ENCODE results near the gene DEFB114. TPM values are rescaled to one million over a fixed set of nuclear protein-coding genes. Genes with fewer than 3 reads are reported as not detected.
"Not testable (repeated sequence)": the region's sequence is repeated elsewhere in the genome, so short reads cannot be mapped to it uniquely, and the experiment has no call there.

Gene DEFB114
- total RNA-seq, 1 experiment from 2014 or later, result not detected

DNA sequence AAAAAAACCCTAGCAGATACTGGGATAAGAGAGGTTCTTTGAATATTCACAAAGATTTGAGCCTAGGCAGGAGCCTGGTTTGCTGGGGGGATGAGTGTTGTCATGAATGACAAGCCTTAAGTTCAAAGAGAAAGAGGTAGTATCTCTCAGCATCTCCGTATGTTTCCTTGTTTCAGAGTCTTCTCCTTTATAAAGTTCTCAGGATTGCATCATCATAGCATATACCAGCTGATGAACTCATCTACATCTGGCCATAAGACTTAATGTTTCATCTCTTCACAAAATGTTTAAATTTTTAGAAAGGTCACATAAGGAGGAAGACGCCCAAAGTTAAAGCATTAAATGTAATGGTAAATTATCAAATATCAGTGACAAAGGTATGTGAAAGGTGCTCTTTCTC, 17.1 kb downstream of the DEFB114 start:
- no peaks in the 10 kb centered on the region for H3K79me1 ChIP-seq (ENCODE audit: insufficient read depth, low read depth, low read length, poor library complexity, severe bottlenecking)
- H2BK15ac ChIP-seq (ENCODE audit: low read depth, low read length), result no peak overlapping the region
- H2AK5ac ChIP-seq (ENCODE audit: insufficient read length, low read length), result no peak overlapping the region
- H2BK5ac ChIP-seq (ENCODE audit: insufficient read length, low read length), result no peak overlapping the region
- H2BK120ac ChIP-seq (ENCODE audit: low read depth, low read length, poor library complexity, severe bottlenecking), result no peak overlapping the region
- H2BK20ac ChIP-seq (ENCODE audit: low read depth, low read length, poor library complexity, severe bottlenecking), result no peak overlapping the region
- H4K8ac ChIP-seq (replicated peaks; ENCODE audit: insufficient read length, low read depth, low read length), result no peak overlapping the region
- TF ChIP-seq, protein P1, sequence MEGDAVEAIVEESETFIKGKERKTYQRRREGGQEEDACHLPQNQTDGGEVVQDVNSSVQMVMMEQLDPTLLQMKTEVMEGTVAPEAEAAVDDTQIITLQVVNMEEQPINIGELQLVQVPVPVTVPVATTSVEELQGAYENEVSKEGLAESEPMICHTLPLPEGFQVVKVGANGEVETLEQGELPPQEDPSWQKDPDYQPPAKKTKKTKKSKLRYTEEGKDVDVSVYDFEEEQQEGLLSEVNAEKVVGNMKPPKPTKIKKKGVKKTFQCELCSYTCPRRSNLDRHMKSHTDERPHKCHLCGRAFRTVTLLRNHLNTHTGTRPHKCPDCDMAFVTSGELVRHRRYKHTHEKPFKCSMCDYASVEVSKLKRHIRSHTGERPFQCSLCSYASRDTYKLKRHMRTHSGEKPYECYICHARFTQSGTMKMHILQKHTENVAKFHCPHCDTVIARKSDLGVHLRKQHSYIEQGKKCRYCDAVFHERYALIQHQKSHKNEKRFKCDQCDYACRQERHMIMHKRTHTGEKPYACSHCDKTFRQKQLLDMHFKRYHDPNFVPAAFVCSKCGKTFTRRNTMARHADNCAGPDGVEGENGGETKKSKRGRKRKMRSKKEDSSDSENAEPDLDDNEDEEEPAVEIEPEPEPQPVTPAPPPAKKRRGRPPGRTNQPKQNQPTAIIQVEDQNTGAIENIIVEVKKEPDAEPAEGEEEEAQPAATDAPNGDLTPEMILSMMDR (conservative IDR thresholded peaks at IDR 0.05), result no peak
- no peak overlapping the region for H4K91ac ChIP-seq (ENCODE audit: insufficient read length, low read depth, low read length)
- H3K4ac ChIP-seq (ENCODE audit: low read depth, low read length), result no peak overlapping the region
- Mint-ChIP-seq H3K36me3 (ENCODE audit: insufficient read depth in 1 of 3, low read depth in 3 of 3) (peaks cover 0 to 5% (median 0%) of the 10 kb centered on the region in 3 experiments; a peak in 3 of 7 replicates), H3K9me3 (peaks cover 3 to 5% of the 10 kb centered on the region in 2 experiments; a peak in 3 of 5 replicates), H3K27ac (peak overlapping the region in 1 of 3 experiments; percentile 18; a peak in 1 of 7 replicates), H3K4me3 (no peak overlapping the region), H3K27me3 (ENCODE audit: low read depth) (no peaks in the 10 kb centered on the region), H3K4me1 (peaks cover 0 to 6% of the 10 kb centered on the region in 2 experiments; a peak in 2 of 4 replicates)
- no peak overlapping the region for H3K14ac ChIP-seq (ENCODE audit: insufficient read depth, low read length)
- H3T11ph ChIP-seq (ENCODE audit: low read length), result no peak overlapping the region
- H3K18ac ChIP-seq (ENCODE audit: insufficient read length, low read depth, low read length), result no peak overlapping the region
- H3K4me1 ChIP-seq (ENCODE audit: insufficient read depth, low read length), result no peaks in the 10 kb centered on the region
- WGBS (ENCODE audit: extremely low coverage, insufficient read length, low lambda C conversion rate), result no CpG with 5 or more reads among the region's 2 CpGs
- no peak overlapping the region for H4K5ac ChIP-seq (ENCODE audit: insufficient read length, low read depth, low read length)
- no peak overlapping the region for H3K56ac ChIP-seq (ENCODE audit: insufficient read length, low read depth, low read length)
- H3K79me2 ChIP-seq (ENCODE audit: insufficient read depth, low read length), result no peaks in the 10 kb centered on the region
- no peaks in the 10 kb centered on the region for H4K20me1 ChIP-seq (ENCODE audit: control insufficient read depth, insufficient read depth, insufficient read length)
- DNase-seq, result no peak
- no peaks in the 10 kb centered on the region for H3K27me3 ChIP-seq (ENCODE audit: insufficient read depth, low read length)
- no peak overlapping the region for H3K23ac ChIP-seq (ENCODE audit: insufficient read length, low read depth, low read length)
- H2AFZ ChIP-seq (ENCODE audit: low read length), result no peak overlapping the region
- no peak overlapping the region for H3K4me2 ChIP-seq (ENCODE audit: insufficient read depth, insufficient read length, low read length)
- H3K23me2 ChIP-seq (ENCODE audit: insufficient read length, low read depth, low read length, poor library complexity, severe bottlenecking), result no peaks in the 10 kb centered on the region
- H3K27ac ChIP-seq (ENCODE audit: insufficient read length, low read depth, low read length), result no peak overlapping the region
- H3K9ac ChIP-seq (ENCODE audit: extremely low read depth, insufficient read length, low read length), result no peak overlapping the region
- no peaks in the 10 kb centered on the region for H3K9me3 ChIP-seq (ENCODE audit: control insufficient read depth, low read depth, low read length)
- H2BK12ac ChIP-seq (ENCODE audit: insufficient read length, low read depth, low read length), result no peak overlapping the region

DNA sequence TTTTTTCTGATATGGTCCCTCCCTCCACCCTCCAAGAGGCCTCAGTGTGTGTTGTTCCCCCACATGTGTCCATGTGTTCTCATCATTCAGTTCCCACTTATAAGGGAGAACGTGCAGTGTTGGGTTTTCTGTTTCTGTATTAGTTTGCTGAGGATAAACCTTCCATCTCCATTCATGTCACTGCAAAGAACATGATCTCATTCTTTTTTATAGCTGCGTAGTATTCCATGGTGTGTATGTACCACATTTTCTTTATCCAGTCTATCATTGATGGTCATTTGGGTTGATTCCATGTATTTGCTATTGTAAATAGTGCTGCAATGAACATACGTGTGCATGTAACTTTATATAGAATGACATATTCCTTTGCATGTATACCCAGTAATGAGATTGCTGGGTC, 19.9 kb downstream of the DEFB114 start:
- not testable (repeated sequence) for H4K5ac ChIP-seq (ENCODE audit: insufficient read length, low read depth, low read length); H3K56ac ChIP-seq (ENCODE audit: insufficient read length, low read depth, low read length); H4K8ac ChIP-seq (replicated peaks; ENCODE audit: insufficient read length, low read depth, low read length); H3K79me2 ChIP-seq (ENCODE audit: insufficient read depth, low read length); H3K36me3 Mint-ChIP-seq (ENCODE audit: insufficient read depth in 1 of 3, low read depth in 3 of 3); H3K27me3 Mint-ChIP-seq (ENCODE audit: low read depth); H2BK12ac ChIP-seq (ENCODE audit: insufficient read length, low read depth, low read length); H2BK5ac ChIP-seq (ENCODE audit: insufficient read length, low read length); H2AFZ ChIP-seq (ENCODE audit: low read length); H3K9me3 Mint-ChIP-seq; DNase-seq; H4K20me1 ChIP-seq (ENCODE audit: control insufficient read depth, insufficient read depth, insufficient read length); H2BK20ac ChIP-seq (ENCODE audit: low read depth, low read length, poor library complexity, severe bottlenecking); H3K9ac ChIP-seq (ENCODE audit: extremely low read depth, insufficient read length, low read length); H3K18ac ChIP-seq (ENCODE audit: insufficient read length, low read depth, low read length); H3K23me2 ChIP-seq (ENCODE audit: insufficient read length, low read depth, low read length, poor library complexity, severe bottlenecking); H3K79me1 ChIP-seq (ENCODE audit: insufficient read depth, low read depth, low read length, poor library complexity, severe bottlenecking); H3K4me1 Mint-ChIP-seq; H3K14ac ChIP-seq (ENCODE audit: insufficient read depth, low read length); H3K27ac Mint-ChIP-seq; H3K27me3 ChIP-seq (ENCODE audit: insufficient read depth, low read length); H2BK15ac ChIP-seq (ENCODE audit: low read depth, low read length); H3K4ac ChIP-seq (ENCODE audit: low read depth, low read length); H2BK120ac ChIP-seq (ENCODE audit: low read depth, low read length, poor library complexity, severe bottlenecking); H3K4me1 ChIP-seq (ENCODE audit: insufficient read depth, low read length); H3K23ac ChIP-seq (ENCODE audit: insufficient read length, low read depth, low read length); H3K9me3 ChIP-seq (ENCODE audit: control insufficient read depth, low read depth, low read length); H3K4me2 ChIP-seq (ENCODE audit: insufficient read depth, insufficient read length, low read length); H4K91ac ChIP-seq (ENCODE audit: insufficient read length, low read depth, low read length); H3T11ph ChIP-seq (ENCODE audit: low read length); H3K4me3 Mint-ChIP-seq; H3K27ac ChIP-seq (ENCODE audit: insufficient read length, low read depth, low read length); H2AK5ac ChIP-seq (ENCODE audit: insufficient read length, low read length)
- WGBS (ENCODE audit: extremely low coverage, insufficient read length, low lambda C conversion rate), result no CpG with 5 or more reads among the region's 3 CpGs

Data from H9 (cell line).